HG02588 (cell line): ENCODE data around the gene TRAPPC14.
A peak's percentile ranks its signal among the peaks of the same experiment; 100 is the strongest.
"Not testable (repeated sequence)": the region's sequence is repeated elsewhere in the genome, so short reads cannot be mapped to it uniquely, and the experiment has no call there.

Experiments
- ATAC-seq: cut with Tn5 transposase; IDR thresholded peaks from one replicate; pipeline ENCODE4 v1.9.1; 2021; ENCODE audit warnings: mild to moderate bottlenecking, moderate library complexity; ENCODE audit not compliant: unreplicated experiment

TRAPPC14 gene, protein sequence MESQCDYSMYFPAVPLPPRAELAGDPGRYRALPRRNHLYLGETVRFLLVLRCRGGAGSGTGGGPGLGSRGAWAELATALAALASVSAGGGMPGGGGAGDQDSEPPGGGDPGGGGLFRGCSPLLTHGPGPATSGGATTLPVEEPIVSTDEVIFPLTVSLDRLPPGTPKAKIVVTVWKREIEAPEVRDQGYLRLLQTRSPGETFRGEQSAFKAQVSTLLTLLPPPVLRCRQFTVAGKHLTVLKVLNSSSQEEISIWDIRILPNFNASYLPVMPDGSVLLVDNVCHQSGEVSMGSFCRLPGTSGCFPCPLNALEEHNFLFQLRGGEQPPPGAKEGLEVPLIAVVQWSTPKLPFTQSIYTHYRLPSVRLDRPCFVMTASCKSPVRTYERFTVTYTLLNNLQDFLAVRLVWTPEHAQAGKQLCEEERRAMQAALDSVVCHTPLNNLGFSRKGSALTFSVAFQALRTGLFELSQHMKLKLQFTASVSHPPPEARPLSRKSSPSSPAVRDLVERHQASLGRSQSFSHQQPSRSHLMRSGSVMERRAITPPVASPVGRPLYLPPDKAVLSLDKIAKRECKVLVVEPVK

DNA sequence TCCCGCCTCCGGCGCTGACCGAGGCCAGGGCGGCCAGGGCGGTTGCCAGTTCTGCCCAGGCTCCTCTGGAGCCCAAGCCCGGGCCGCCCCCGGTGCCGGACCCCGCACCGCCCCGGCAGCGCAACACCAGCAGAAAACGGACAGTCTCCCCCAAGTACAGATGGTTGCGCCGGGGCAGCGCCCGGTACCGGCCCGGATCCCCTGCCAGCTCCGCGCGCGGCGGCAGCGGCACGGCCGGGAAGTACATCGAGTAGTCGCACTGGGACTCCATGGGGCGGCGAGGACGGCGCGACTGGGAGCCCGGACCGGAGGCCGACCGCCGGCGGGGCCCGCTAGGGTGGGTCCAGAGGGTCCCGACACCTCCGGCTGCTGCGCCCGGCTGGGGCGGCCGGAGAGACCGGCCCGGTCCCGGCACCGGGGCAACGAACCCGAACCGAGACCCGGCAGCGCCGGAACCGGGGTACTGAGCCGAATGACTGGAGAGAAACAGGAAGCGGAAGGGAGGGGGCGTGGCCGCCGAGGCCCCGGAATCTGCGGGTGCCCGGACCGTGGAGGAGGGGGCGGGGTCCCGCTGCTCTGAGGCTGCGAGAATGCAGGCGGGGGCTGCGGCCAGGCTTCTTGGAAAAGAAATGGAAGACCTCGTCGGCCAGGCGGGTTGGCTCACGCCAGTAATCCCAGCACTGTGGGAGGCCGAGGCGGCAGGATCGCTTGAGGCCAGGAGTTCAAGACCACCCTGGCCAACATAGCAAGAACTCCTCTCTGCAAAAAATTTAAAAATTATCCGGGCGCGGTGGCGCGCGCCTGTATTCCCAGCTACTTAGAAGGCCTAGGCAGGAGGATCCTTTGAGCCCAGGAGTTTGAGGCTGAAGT, at the start of gene TRAPPC14:
Gene TRAPPC14, minus strand, starts transcription at position 495 of the 870 bp plus-strand sequence. Its CDS starts 224 bp downstream, at position 271.
- ATAC-seq = peak; percentile 73

DNA sequence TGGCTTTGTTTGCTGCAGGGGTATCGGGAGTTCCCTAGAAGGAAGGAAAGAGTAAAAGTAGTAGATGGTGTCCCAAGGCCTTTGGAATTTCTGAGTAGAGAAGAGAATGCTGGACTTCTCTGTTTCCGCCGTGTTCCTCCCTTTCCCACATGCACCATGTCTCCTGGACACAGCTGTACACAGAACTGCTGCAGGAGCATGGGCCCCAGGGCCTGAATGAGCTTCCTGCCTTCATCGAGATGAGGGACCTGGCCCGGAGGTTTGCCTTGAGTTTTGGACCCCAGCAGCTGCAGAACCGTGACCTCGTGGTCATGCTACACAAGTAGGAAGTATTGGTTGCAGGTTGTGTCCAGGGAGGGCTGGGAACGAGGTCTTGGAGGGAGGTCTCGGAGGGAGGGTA, 45.9 kb upstream of the TRAPPC14 start:
- ATAC-seq = no peak

DNA sequence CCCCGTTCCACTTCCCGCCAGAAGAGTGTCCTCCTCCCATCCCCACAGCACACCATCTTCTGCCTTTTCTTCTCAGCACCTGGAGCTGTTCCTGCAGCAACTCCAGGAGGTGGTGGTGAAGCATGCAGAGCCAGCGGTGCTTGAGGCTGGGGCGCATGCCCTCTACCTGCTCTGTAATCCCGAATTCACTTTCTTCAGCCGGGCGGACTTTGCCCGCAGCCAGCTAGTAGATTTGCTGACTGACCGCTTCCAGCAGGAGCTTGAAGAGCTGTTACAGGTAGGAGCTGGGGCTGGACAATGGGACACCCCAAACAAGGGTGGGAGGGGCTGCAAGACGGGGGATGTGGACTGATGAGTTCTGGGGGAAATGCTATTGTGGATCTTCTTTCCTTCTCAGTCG, 42.2 kb upstream of the TRAPPC14 start:
- ATAC-seq = no peak

DNA sequence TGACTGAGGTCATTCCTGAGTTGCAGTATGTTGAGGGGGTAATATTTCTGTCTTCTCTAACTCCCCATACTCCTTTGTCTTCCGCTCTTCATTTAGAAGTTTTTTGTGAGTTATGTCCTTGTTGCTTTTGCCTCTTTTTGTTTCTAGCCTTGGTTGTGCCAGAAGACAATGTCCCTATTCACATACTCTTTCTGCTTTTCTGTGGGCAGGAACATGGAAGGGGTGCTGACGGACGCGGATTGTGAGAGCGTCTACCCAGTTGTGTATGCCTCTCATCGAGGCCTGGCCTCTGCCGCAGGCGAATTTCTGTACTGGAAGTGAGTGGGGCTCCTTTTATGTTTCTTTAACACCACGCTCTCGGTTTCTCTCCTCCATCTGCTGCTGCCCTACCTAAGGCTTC, 39.7 kb upstream of the TRAPPC14 start:
- ATAC-seq = no peak

DNA sequence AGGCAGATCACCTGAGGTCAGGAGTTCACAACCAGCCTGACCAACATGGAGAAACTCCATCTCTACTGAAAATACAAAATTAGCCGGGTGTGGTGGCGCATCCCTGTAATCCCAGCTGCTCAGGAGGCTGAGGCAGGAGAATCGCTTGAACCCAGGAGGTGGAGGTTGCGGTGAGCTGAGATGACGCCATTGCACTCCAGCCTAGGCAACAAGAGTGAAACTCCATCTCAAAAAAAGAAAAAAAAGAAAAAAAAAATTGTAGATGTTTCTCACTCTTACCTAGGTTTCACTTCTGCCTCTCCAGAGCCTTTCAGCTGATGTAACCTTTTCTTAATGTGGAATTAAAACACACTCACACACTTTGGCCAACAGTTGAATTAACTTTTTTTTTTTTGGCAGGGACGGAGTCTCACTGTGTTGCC, 37.4 kb upstream of the TRAPPC14 start:
- ATAC-seq = not testable (repeated sequence)

DNA sequence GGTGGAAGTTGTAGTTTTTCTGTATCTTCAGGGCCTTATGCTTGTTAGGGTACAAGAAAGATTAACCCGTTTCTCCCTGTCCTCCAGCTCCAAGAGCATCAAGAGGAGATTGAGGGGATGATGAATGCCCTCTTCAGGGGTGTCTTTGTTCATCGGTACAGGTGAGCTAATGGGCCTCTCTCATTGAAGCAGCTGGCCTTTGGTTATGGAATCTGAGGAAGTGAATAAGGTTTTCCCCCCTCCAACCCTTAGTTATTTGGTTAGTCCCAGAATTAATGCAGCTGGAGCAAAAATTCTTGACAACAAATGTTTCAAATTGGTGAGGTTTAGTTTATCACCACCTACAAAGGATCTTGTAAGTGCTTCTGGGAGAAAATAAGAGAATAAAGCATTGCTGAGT, 36.7 kb upstream of the TRAPPC14 start:
- ATAC-seq = no peak

DNA sequence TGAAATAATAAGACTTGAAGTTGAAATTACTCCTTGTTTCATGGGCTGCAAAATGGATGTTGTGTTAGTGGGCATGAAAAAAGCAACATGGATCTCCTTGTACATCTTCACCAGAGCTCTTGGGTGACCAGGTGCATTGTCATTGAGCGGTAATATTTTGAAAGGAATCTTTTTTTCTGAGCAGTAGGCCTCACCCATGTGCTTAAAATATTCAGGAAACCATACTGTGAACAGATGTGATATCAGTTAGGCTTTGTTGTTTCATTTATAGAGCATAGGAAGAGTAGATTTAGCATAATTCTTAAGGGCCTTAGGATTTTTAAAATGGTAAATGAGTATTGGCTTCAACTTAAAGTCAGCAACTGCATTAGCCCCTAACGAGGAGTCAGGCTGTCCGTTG, 34.4 kb upstream of the TRAPPC14 start:
- no peak for ATAC-seq

DNA sequence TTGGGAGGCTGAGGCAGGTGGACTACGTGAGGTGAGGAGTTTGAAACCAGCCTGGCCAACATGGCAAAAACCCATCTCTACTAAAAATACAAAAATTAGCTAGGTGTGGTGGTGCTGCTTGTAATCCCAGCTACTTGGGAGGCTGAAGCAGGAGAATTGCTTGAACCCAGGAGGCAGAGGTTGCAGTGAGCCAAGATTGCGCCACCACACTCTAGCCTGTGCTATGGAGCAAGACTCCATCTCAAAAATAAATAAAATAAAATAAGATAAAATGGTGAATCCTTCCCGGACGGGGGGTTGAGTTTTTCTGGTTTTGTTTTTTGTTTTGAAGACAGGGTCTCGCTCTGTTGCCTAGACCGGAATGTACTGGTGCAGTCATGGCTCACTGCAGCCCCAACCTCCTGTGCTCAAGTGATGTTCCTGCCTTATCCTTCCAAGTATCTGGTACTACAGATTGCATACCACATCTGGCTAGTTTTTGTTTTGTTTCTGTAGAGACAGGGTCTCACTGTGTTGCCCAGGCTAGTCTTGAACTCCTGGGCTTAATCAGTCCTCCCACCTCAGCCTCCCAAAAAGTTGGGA, 33.8 kb upstream of the TRAPPC14 start:
- not testable (repeated sequence) for ATAC-seq

DNA sequence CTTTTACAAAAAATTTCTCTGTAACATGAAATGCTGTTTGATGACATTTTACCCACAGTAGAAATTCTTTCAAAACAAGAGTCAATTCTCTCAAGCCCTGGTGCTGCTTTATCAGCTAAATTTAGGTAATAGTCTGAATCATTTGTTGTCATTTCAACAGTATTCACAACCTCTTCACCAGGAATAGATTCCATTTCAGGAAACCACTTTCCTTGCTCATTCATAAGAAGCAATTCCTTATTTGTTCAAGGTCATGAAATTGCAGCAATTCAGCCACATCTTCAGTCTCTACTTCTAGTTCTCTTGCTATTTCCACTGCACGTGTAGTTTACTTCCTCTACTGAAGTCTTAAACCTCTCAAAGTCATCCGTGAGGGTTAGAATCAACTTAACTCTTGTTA, 33.3 kb upstream of the TRAPPC14 start:
- ATAC-seq = no peak

DNA sequence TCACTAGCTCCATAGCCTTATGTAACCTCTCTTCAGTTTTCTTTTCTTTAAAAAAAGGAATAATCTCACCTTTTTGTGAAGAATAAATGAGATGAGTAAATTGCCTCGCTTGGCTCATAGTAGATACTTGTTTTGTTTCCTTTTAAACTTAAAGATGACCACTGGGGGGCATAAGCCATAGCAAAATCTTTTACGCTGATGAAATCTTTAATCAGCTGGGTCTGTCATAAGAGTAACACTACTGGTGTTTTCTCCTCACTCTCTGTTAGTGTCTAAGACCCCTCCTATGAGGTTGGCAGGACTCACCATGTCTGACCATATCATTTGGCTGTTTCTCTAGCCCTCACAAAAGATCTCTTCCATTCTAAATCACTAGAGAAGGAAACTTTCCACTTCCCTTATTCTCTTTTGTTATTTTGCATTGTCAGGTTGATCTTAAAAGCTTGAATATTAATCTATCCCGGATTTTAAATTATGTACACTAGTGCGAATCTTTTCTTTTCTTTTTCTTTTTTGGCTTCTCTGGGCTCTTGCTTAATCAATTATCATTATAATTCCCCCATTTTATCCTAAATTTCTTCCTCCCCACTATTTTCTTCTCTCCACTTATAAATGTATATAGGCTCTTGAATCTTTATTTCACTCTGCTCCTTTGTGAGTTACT, 31.7 kb upstream of the TRAPPC14 start:
- no peak for ATAC-seq

DNA sequence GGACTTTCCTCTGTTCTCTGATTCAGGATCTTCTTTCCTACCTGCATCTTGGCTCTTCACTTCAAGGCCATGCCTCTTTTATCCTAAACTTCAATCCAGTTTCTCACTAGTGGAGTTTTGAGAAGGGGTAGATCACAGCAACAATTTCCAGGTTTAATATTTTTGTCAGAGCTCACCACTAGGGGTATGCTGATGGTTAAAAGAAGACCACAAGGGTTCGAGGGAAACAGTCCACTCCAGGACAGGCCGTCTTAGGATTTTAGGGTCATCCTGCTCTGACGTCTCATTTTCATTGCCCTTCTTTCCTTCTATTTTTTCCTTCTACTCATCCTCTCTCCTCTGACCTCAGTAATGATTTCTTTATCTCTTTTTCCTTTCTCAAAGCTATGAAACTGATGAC, 30.5 kb upstream of the TRAPPC14 start:
- no peak for ATAC-seq

DNA sequence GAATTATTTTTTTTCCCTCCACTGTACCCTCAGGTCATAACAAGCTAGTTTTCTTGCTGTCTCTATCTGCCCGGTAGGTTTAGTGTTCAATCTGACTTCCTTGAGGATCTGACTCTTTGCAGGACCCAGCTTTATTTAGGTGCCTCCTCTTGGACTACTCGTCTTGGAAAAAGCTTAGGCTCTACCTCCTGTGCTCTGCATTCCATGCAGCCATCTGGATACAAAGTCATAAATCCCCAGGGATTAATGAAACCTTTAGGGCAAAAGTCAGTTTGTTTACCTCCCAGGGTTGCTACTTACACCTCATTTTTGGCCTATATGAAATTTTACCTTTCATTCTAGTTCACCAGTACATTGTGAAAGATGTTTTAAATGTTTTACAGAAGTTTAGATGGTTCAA, 27.2 kb upstream of the TRAPPC14 start:
- no peak for ATAC-seq

DNA sequence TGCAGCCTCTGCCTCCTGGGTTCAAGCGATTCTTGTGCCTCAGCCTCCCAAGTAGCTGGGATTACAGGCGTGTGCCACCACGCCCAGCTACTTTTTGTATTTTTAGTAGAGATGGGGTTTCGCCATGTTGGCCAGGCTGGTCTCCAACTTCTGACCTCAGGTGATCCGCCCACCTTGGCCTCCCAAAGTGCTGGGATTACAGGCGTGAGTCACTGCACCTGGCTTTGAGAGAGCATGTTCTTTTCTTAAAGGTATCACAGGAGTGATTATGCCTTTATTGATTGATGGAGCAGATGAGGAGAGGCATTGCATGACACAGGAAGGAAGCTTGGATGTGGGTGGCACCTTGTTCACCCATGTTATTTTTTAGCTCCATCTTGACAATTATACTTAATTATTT, 24.6 kb upstream of the TRAPPC14 start:
- not testable (repeated sequence) for ATAC-seq

DNA sequence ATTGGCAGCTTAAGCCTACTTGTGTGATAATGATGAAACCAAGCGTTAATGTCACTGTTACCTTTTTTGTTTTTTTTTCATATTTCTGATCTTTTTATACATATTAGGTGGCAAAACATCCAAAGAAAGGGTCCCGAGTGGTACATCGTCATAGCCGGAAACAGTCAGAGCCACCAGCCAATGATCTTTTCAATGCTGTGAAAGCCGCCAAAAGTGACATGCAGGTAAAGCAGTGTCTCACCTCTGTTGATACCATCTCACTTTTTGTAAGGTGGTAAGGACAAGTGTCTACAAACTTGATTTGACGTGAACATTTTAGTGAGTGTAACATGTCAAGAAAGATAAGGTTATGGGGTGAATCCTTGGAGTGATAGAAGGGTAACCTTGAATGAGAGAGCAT, 24.1 kb upstream of the TRAPPC14 start:
- ATAC-seq = not testable (repeated sequence)

DNA sequence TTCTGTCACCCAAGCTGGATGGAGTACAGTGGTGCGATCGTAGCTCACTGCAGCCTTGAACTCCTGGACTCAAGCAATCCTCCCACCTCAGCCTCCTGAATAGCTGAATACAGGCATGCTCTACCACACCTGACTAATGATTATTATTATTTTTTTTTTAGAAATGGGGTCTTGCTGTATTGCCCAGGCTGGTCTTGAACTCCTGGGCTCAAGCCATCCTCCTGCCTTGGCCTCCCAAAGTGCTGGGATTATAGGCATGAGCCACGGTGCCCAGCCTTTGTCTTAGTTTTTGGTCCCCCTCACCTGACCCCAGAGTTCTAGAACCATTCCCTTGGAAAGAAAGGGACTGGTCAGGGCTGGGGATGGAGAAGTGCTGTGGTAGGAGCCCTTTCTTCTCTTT, 21.6 kb upstream of the TRAPPC14 start:
- not testable (repeated sequence) for ATAC-seq

DNA sequence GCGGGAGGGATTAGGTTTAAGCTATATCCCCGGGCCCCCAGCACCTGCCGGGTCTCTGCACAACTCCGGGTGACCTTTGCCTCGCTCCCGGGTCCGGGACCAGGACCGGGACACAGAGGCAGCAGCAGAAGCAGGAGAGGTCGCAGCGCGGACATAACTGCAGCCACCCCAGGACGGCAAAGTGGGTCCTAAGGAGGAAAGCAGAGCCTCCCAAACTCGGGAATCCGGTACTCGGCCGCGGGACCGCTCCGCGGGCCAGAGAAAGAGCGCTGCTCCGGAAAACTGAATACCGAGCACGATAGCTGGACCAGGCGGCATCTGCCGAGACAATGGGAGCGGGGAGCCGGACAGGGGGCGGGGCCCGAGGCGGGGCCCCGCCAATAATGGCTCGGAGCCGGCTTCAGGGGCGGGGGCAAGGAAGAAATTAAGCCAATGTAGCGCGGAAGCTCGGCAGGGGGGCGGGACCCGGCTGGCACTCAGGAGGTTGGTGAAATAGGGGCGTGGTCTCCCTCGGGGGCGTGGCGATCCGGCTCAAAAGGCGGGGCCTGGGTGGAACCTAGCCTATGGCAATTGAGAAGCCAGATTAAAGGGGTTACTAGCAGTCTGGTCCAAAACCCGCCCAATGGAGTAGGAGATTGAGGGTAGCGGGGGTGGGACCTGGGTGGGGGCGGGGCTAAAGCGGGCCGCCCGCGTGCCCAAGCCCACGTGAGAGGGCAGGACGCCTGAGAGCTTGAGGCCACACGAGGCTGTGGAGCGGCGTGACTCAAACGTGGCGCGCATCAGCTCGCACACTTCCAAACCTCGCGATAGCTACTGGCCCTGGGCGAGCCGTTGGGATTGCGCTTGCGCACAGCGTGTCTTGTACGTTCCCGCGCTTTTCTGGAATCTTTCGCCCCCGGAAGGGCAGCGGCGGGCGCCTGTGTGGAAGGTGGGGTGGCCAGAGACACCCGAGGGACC, 18.8 kb upstream of the TRAPPC14 start, which contains the start of the genes GPC2 and STAG3:
Gene GPC2, minus strand, starts transcription at position 337 of the 957 bp plus-strand sequence. Its CDS starts 182 bp downstream, at position 155.
Gene STAG3, plus strand, starts transcription at position 874 of the 957 bp plus-strand sequence. CDS start 2,639 bp downstream, outside the sequence.
- ATAC-seq = peak; percentile 82

DNA sequence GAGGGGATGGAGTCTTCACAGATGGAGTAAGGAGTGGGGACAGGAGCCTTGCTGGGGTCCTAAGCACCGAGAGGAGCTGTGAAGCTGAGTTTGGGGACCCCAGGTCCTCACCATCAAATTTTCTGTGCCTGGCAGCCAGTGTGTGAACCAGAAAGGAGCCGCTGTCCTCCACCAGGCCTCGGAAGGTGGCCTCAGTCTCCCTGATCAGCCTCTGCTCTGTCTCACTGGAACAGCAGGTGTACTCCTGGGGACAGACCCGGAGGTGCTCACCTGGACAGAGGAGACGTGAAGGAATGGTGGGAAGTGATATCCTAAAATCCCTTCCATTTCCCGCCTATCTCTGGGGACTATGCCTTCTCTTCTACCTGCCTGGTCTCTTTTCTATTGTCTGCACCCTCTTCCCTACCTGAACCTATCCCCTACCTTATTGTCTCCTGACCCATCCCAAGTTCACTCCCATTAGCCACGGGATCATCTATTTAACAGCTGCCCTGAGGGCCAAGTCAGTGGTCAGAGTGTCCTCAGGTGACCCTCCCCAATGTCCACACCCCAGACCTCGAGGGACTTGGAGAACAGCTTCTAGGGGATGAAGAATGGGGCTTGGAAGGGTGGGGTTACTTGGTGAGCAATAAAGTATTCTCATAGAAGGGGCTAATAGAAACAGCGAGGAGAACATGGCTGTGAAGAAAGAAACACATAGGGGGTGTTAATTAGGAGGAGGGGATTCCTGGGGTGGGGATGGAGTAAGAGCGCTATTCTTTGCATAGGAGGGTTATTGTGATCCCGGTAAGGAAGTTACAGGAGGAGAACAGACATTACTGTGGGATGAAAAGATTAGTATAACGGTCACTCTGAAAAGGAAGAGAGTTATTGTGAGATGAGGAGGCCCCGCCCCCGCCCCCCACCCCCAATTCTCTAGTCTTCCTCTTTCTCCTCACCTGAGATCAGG, 17.8 kb upstream of the TRAPPC14 start:
- no peak for ATAC-seq

DNA sequence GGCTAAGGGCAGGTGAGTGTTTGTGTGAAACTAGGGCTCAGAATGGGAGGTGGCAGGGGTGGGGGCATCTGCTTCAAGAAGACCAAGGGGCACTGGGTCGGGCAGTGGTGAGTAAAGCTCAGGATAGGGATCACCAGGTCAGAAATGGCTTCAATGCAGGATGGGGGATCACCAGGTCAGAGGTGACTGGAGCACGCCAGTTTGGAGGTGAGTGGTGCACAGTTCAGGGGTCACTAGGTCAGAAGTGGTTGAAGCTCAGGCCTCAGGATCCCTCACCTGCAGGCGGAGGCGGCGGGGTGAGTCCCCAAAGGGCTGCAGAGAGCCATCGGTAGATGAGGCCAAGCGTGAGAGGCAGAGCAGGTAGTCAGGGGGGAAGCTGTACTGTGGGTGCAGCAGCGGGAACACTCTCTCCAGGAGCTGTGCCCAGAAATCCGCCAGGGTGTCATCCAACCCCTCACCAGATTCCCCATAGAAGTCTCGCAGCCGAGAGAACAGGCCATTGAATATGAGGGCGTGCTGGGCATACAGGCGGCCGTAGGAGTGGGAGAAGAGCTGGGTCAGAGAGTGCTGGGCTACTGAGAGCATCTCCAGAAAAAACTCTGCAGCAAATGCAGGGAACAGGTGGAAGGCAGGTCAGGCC, 16.9 kb upstream of the TRAPPC14 start:
- ATAC-seq = no peak
